ENCODE results near the gene HLTF.
"Not testable (repeated sequence)": the region's sequence is repeated elsewhere in the genome, so short reads cannot be mapped to it uniquely, and the experiment has no call there.

HLTF gene, protein sequence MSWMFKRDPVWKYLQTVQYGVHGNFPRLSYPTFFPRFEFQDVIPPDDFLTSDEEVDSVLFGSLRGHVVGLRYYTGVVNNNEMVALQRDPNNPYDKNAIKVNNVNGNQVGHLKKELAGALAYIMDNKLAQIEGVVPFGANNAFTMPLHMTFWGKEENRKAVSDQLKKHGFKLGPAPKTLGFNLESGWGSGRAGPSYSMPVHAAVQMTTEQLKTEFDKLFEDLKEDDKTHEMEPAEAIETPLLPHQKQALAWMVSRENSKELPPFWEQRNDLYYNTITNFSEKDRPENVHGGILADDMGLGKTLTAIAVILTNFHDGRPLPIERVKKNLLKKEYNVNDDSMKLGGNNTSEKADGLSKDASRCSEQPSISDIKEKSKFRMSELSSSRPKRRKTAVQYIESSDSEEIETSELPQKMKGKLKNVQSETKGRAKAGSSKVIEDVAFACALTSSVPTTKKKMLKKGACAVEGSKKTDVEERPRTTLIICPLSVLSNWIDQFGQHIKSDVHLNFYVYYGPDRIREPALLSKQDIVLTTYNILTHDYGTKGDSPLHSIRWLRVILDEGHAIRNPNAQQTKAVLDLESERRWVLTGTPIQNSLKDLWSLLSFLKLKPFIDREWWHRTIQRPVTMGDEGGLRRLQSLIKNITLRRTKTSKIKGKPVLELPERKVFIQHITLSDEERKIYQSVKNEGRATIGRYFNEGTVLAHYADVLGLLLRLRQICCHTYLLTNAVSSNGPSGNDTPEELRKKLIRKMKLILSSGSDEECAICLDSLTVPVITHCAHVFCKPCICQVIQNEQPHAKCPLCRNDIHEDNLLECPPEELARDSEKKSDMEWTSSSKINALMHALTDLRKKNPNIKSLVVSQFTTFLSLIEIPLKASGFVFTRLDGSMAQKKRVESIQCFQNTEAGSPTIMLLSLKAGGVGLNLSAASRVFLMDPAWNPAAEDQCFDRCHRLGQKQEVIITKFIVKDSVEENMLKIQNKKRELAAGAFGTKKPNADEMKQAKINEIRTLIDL

DNA sequence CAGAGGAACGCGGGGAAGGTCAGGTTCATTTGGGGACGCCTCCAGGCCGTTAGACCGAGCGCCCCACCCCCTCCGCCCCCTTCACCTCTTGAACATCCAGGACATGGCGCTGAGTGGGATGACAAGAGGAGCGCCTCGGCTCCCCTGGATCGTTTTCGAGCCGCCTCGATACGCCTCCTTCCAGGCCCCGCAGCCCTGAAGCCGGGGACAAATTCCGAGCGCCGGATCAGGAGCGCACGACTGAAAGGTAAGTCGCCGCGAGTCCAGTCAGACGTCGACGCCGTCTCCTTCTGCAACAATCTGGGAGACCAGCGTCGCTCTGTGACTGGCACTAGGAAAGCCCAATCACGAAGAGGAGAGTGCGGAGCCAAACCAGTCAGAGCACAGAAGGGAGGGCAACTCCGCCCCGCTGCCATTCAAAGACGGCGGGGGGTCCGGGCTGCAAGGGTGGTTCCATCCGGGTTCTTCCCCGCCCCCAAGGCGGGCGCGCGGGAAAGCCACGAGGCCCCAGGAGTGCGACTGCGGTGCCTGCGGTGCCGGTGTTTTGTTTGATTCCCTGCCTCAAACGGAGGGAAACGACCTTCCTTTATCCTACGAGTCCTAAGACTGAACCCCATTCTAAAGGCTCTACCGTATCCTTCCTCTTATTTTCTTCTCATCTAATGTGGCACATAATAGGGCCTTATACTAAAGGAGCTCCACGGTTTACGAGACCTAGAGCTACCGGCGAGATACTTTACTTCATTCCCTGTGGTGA lies at the start of gene HLTF:
Gene HLTF, minus strand, starts transcription at position 302 of the 757 bp plus-strand sequence. Its CDS starts 197 bp downstream, at position 105.
- in situ Hi-C loops (cut with MboI; ENCODE audit: low sequenced_read_pairs), result no loop called here

- in situ Hi-C loops (cut with MboI; ENCODE audit: low sequenced_read_pairs), result no loop called here
These were observed 48.2 kb upstream of the HLTF start for GRCh38 chr3:149134575-149134974.

DNA sequence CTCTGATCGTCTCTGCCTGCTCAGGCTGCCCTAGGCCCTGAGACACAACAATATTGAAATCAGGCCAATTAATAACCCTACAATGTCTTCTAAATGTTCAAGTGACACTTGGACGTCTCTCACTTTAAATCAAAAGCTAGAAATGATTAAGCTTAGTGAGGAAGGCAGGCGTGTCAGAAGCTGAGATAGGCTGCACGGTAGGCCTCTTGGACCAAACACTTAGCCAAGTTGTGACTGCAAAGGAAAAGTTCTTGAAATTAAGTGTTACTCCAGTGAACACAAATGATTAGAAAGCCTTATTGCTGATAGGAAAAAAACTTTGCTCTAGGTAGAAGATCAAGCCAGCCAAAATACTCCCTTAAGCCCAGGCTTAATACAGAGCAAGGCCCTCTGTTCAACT lies 45.3 kb upstream of the HLTF start:
- in situ Hi-C loops (cut with MboI; ENCODE audit: low sequenced_read_pairs), result no loop called here

GRCh38 chr3:149129326-149130205 lies 43.2 kb upstream of the HLTF start, which contains the start of gene HPS3:
Gene HPS3, plus strand, starts transcription at chr3:149129638. Its CDS starts 86 bp downstream, at chr3:149129724.
- in situ Hi-C loops (cut with MboI; ENCODE audit: low sequenced_read_pairs), result loop anchor here (5.0 kb wide), 1 partner anchor 143 kb away; no protein-coding TSS in a partner anchor

- in situ Hi-C loops (cut with MboI; ENCODE audit: low sequenced_read_pairs), result loop anchor here (5.0 kb wide), 1 partner anchor 143 kb away; no protein-coding TSS in a partner anchor
These were observed 42.5 kb upstream of the HLTF start for GRCh38 chr3:149128821-149129220.

DNA sequence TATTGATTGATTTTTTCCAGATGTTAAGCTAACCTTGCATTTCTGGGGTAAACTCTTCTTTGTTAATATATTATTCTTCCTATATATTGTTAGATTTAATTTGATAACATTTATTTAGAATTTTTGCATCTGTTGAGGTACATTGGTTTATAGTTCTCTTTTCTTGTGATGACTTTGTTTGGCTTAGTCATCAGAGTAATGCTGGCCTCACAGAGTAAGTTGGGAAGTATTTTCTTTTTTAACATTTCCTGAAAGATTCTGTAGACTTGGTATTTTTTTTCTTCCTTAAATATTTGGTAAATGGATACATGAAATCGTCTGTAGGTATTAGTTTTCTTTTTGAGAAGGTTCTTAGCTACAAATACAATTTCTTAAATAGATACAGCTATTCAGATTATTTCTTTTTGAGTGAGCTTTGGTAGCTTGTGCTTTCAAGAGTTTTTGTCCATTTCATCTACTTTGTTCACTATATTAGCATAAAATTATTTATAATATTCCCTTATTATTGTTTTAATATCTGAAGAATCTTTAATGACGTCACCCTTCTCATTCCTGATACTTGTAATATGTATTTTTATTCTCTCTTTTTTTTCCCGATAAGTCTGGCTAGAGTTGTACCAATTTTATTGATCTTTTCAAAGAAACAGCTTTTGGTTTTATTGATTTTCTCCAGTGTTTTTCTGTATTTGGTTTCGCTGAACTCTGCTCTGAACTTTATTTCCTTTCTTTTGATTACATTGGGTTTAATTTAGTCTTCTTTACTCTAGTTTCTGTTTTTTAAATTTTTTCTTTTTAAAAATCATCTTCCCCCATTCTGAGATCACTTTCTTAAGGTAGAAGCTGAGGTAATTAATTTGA lies 36.6 kb upstream of the HLTF start:
- in situ Hi-C loops (cut with MboI; ENCODE audit: low sequenced_read_pairs), result no loop called here

DNA sequence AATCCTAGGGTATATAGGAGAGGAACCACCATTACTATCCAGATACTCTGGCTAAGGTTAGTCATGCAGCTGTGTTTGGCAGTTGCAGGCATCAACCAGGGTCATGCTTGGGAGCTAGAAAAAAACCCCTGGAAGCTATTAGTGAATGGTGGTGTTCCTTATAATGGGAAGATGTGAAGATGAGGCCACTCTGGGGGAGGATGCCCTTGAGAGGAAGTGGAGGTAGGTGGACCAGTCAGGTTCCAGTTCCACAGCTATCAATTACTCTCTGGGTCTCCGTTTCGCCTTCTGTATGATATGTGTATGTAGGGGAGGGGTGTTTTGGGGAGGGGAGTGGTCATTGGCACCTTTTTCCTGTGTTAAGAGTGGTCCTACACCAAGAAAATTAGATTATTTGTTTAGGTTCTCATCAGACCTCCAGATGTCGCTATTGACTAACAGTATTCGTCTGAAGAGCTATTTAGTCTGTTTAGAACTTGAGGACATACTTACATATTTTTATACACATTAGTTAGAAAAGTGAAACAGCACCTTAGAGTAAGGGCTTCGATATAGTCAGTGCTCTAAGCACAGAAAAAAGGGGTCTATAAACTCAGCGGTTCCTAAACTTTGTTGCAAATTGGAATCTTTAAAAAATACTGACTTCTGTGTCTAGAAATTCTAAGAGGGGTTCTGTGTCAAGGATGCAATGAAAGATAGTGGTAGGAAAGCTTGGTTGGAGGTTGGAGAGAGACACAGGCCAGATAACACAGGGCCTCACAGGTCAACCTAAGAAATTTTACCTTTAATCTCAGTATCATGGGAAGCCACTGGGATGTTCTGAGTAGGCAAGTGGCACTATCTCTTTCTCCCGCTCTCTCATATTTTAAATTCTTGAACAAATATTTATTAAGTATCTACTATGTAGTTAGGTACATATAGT lies 34.0 kb upstream of the HLTF start:
- in situ Hi-C loops (cut with MboI; ENCODE audit: low sequenced_read_pairs), result no loop called here

GRCh38 chr3:149119466-149119865 lies 33.1 kb upstream of the HLTF start:
- in situ Hi-C loops (cut with MboI; ENCODE audit: low sequenced_read_pairs), result no loop called here

DNA sequence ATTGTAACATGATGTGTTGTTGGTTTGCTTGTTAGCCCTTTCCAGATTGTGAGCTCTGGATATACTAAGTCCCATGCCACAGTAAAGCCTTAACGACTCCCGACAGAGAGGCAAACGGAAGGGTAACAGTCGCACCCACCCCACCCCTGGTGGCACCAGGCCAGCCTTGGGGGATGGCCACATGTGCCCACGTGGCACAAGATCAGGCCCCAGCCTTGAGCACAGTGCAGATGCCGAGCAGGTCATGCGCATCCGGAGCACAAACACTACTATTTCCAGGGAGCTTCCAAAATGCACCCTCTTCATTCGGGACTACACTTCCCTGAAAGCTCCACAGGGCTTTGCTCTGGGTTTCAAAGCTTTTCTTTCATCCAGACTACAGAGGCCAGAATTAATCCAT lies 32.4 kb upstream of the HLTF start:
- in situ Hi-C loops (cut with MboI; ENCODE audit: low sequenced_read_pairs), result no loop called here

GRCh38 chr3:149115114-149115513 lies 28.8 kb upstream of the HLTF start:
- in situ Hi-C loops (cut with MboI; ENCODE audit: low sequenced_read_pairs), result no loop called here

DNA sequence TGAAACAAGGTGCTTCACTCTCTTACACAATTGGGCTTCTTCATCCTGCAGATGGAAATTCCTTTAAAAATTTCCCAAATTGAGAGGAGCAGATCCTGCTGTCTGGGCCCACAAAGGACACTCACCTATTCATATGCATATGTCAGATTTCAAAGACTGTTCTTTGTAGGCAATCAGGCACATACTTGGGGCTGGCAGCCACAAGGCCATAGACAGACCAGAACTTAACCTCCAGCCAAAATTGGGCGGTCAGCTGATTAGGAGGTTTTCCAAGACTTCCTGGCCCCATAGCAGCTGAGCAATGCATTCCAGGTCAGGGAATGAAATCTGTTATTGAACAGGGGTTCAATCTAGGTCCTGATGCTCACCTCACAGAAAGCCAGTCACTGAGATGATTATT lies 28.1 kb upstream of the HLTF start:
- in situ Hi-C loops (cut with MboI; ENCODE audit: low sequenced_read_pairs), result no loop called here

DNA sequence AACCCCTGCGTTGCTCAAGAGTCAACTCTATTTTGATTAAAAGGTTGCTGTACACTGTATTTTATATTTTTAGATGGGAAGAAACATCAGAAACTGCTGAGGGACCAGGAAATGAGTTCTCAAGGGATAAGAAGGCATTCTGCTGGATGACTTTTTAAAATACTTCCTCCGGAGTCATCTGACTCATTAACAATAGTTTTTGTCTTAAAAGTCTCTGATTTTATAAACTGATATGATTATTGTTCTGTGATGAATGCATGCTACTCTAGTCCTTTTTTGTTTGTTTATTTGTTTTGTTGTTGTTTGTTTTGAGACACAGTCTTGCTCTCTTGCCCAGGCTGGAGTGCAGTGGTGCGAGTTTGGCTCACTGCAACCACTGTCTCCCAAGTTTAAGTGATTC lies 18.2 kb upstream of the HLTF start:
- in situ Hi-C loops (cut with MboI; ENCODE audit: low sequenced_read_pairs), result no loop called here

- in situ Hi-C loops (cut with MboI; ENCODE audit: low sequenced_read_pairs), result no loop called here
These were observed 15.3 kb upstream of the HLTF start for GRCh38 chr3:149101641-149102040.

- in situ Hi-C loops (cut with MboI; ENCODE audit: low sequenced_read_pairs), result no loop called here
These were observed 14.8 kb upstream of the HLTF start for GRCh38 chr3:149101154-149101553.

- in situ Hi-C loops (cut with MboI; ENCODE audit: low sequenced_read_pairs), result not testable (repeated sequence)
These were observed 11.7 kb upstream of the HLTF start for GRCh38 chr3:149097987-149098386.

GRCh38 chr3:149095487-149095886 lies 9.2 kb upstream of the HLTF start:
- in situ Hi-C loops (cut with MboI; ENCODE audit: low sequenced_read_pairs), result no loop called here

GRCh38 chr3:149091983-149092382 lies 5.7 kb upstream of the HLTF start:
- in situ Hi-C loops (cut with MboI; ENCODE audit: low sequenced_read_pairs), result no loop called here

GRCh38 chr3:149090907-149091306 lies 4.6 kb upstream of the HLTF start:
- in situ Hi-C loops (cut with MboI; ENCODE audit: low sequenced_read_pairs), result no loop called here

Data from HL-60/S4 treated with phorbol 12-myristate 13-acetate at 8.2 ng/mL for 4 days and 3 days (cell line).